Uterus (tissue), 4 donors: ENCODE results near the gene SCLY. TPM values are rescaled to one million over a fixed set of nuclear protein-coding genes. Genes with fewer than 3 reads are reported as not detected.

Experiments used
- DNase-seq, 2 donors: peaks; one replicate each; pipeline ENCODE4 v3.0.0-alpha.2; 2019 to 2020
- H3K27ac ChIP-seq, 2 donors: fragments of 200-600 bp; sonication (generic); 1 replicate in 1 of 2; 2 replicates in 1 of 2; pipeline ENCODE4 v1.5.1; 2016 to 2018
- H3K27me3 ChIP-seq, 2 donors: fragments of 200-600 bp; sonication (generic); one replicate each; pipeline ENCODE4 v1.5.1; 2018 to 2019; ENCODE audit warnings: control low read depth in 1 of 2
- H3K36me3 ChIP-seq, 2 donors: fragments of 200-600 bp; sonication (generic); one replicate each; pipeline ENCODE4 v1.5.1; 2019; ENCODE audit warnings: control low read depth in 1 of 2
- H3K4me1 ChIP-seq, 2 donors: fragments of 200-600 bp; sonication (generic); one replicate each; pipeline ENCODE4 v1.5.1; 2018 to 2019; ENCODE audit warnings: control low read depth in 1 of 2
- H3K4me3 ChIP-seq, 2 donors: fragments of 200-600 bp; sonication (generic); 1 replicate in 1 of 2; 2 replicates in 1 of 2; pipeline ENCODE4 v1.5.1; 2018 to 2019; ENCODE audit warnings: mild to moderate bottlenecking in 1 of 2
- H3K9me3 ChIP-seq, 2 donors: fragments of 200-600 bp; sonication (generic); one replicate each; pipeline ENCODE4 v1.5.1; 2019; ENCODE audit warnings: control low read depth in 1 of 2
- POLR2A ChIP-seq, 2 donors: fragments of 450-650 bp; IDR thresholded peaks; one replicate each; pipeline ENCODE4 v1.6.1; 2016; ENCODE audit warnings: antibody characterized with exemption in 2 of 2, mild to moderate bottlenecking in 1 of 2, moderate library complexity in 1 of 2
- intact Hi-C: fragments of 100-400 bp; cut with DNase I; formaldehyde crosslinking; loops from one replicate; pipeline ENCODE4 v1.15.1; 2023; ENCODE audit warnings: low total_unique reads
- total RNA-seq, 4 donors: library from RNA; depleted of rRNA in 3 of 4; stranded (reverse); fragments of >200 nt in 3 of 4; gene quantifications; one replicate each; pipeline versions ENCODE4 v1.1.0 to v1.2.4, GENCODE V29; 2014 to 2023
- TF ChIP-seq, protein P1 (sequence below), 4 experiments: fragments of 200-600 bp in 2 of 4; fragments of 450-650 bp in 2 of 4; sonication (generic) in 2 of 4; IDR thresholded peaks; one replicate each; pipeline ENCODE4 v1.5.1; 2016 to 2019; ENCODE audit warnings: antibody characterized with exemption in 4 of 4, mild to moderate bottlenecking in 2 of 4, moderate library complexity in 1 of 4
- donor health status: DM: yes; HTN: yes; CAD: no.

Gene SCLY
- total RNA-seq, 4 donors from 2014 or later: 5.1 to 26.0 (median 12.8) TPM

DNA sequence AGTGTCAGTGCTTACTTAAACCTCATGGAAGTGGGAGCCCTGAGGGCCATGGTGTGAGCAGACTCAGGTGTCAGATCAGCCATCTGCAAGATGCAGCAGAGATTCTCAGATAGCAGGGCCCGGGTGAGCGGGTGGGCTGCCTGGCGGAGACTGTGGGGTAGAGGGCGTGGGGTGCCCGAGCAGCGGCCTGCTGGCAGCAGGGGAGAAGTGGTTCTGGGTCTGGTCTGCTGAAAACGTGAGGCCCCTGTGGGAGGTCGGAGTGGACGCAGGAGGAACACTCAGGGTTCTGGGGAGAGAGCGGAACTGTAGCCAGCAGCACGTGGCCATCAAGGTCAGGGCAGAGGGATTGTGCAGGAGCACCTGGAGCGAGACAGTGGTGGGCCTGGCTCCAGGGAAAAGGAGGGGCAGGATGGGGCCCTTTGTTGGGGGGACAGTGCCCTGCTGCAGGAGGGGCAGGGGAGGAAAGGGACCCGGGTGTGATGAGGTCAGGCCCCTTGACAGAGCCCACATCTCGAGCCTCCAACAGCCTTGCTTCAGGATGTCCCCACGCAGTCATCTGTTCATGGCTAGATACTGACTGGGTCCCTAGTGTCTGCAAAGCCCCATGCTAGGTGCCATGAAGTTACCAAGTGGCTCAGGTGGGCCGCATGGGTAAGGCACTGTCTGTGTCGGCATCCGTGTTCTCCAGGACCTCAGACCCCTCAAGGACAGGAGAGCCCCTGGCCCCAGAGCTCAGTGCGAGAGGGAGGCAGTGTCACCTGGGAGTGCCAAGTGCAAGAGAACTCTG is 36.6 kb downstream of the SCLY start:
- H3K4me3 ChIP-seq: no peak overlapping the region
- TF ChIP-seq POLR2A (IDR thresholded peaks at IDR 0.05): no peak
- TF ChIP-seq, protein P1, sequence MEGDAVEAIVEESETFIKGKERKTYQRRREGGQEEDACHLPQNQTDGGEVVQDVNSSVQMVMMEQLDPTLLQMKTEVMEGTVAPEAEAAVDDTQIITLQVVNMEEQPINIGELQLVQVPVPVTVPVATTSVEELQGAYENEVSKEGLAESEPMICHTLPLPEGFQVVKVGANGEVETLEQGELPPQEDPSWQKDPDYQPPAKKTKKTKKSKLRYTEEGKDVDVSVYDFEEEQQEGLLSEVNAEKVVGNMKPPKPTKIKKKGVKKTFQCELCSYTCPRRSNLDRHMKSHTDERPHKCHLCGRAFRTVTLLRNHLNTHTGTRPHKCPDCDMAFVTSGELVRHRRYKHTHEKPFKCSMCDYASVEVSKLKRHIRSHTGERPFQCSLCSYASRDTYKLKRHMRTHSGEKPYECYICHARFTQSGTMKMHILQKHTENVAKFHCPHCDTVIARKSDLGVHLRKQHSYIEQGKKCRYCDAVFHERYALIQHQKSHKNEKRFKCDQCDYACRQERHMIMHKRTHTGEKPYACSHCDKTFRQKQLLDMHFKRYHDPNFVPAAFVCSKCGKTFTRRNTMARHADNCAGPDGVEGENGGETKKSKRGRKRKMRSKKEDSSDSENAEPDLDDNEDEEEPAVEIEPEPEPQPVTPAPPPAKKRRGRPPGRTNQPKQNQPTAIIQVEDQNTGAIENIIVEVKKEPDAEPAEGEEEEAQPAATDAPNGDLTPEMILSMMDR (IDR thresholded peaks at IDR 0.05): no peak
- H3K9me3 ChIP-seq: no peaks in the 10 kb centered on the region
- no peaks in the 10 kb centered on the region for H3K4me1 ChIP-seq
- no peaks in the 10 kb centered on the region for H3K27me3 ChIP-seq
- no peak overlapping the region for H3K27ac ChIP-seq
- intact Hi-C loops: no loop called here
- no peak for DNase-seq
- no peaks in the 10 kb centered on the region for H3K36me3 ChIP-seq

GRCh38 chr2:238097988-238098871 is 37.4 kb downstream of the SCLY start:
- H3K4me3 ChIP-seq: no peak overlapping the region
- no peaks in the 10 kb centered on the region for H3K27me3 ChIP-seq
- no peaks in the 10 kb centered on the region for H3K4me1 ChIP-seq
- no peaks in the 10 kb centered on the region for H3K36me3 ChIP-seq
- DNase-seq: no peak
- H3K27ac ChIP-seq: no peak overlapping the region
- no peak for TF ChIP-seq POLR2A (IDR thresholded peaks at IDR 0.05)
- TF ChIP-seq, protein P1 (IDR thresholded peaks at IDR 0.05): no peak
- no peaks in the 10 kb centered on the region for H3K9me3 ChIP-seq
- intact Hi-C loops: no loop called here

- DNase-seq: no peak
- Histone ChIP-seq H3K27me3 (no peaks in the 10 kb centered on the region), H3K27ac (no peak overlapping the region), H3K4me3 (no peak overlapping the region), H3K4me1 (no peaks in the 10 kb centered on the region), H3K9me3 (no peaks in the 10 kb centered on the region), H3K36me3 (no peaks in the 10 kb centered on the region)
- TF ChIP-seq POLR2A (IDR thresholded peaks at IDR 0.05): no peak
- TF ChIP-seq, protein P1 (IDR thresholded peaks at IDR 0.05): no peak
- intact Hi-C loops: no loop called here
Measured at GRCh38 chr2:238098901-238099713, 38.3 kb downstream of the SCLY start.

DNA sequence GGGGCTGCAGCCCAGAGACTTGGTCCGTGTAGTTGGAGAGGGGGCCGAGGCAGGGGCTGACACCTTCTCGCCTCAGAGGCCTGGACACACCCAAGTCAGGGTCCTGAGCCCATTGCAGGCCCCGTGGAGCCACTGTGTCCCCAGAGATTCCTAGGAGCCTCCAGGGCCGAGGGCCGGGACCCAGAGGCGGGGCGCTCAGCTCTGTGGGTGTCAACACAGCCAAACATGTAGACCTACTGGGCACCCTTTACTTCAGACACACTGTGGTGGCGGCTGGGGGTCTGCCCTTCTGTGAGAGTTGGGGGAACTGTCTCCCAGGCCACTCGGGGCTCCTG is 38.9 kb downstream of the SCLY start:
- no peak overlapping the region for H3K4me3 ChIP-seq
- H3K27ac ChIP-seq: no peak overlapping the region
- H3K4me1 ChIP-seq: no peaks in the 10 kb centered on the region
- no peaks in the 10 kb centered on the region for H3K9me3 ChIP-seq
- intact Hi-C loops: no loop called here
- no peaks in the 10 kb centered on the region for H3K27me3 ChIP-seq
- TF ChIP-seq POLR2A (IDR thresholded peaks at IDR 0.05): no peak
- TF ChIP-seq, protein P1 (IDR thresholded peaks at IDR 0.05): no peak
- no peaks in the 10 kb centered on the region for H3K36me3 ChIP-seq
- no peak for DNase-seq
